HG03354 (cell line): Measurements from ENCODE around the gene SLC25A22.

Source experiments
- ATAC-seq: cut with Tn5 transposase; IDR thresholded peaks from one replicate; pipeline ENCODE4 v1.9.1; 2021; ENCODE audit warnings: mild to moderate bottlenecking; ENCODE audit not compliant: unreplicated experiment, poor library complexity, severe bottlenecking

SLC25A22 gene

GRCh38 chr11:763073-763463 is 35.0 kb downstream of the SLC25A22 start:
- no peak for ATAC-seq

- ATAC-seq = no peak
Measured at GRCh38 chr11:762421-763072, 35.5 kb downstream of the SLC25A22 start.

- ATAC-seq = no peak
Measured at GRCh38 chr11:761526-762108, 36.5 kb downstream of the SLC25A22 start.

GRCh38 chr11:760236-760635 is 37.8 kb downstream of the SLC25A22 start:
- no peak for ATAC-seq

GRCh38 chr11:749731-750130 is 48.4 kb downstream of the SLC25A22 start:
- ATAC-seq = no peak

GRCh38 chr11:748007-748359 is 50.1 kb downstream of the SLC25A22 start:
- peak; percentile 21 for ATAC-seq

- ATAC-seq = peak; percentile 89
Measured at GRCh38 chr11:747158-748006, 50.7 kb downstream of the SLC25A22 start, which contains the start of gene TALDO1. Gene TALDO1, plus strand, starts transcription at chr11:747464. Its CDS starts 18 bp downstream, at chr11:747482.

GRCh38 chr11:746289-747157 is 51.6 kb downstream of the SLC25A22 start:
- ATAC-seq = peak; percentile 20

GRCh38 chr11:745428-745827 is 52.7 kb downstream of the SLC25A22 start:
- no peak for ATAC-seq

- no peak for ATAC-seq
Measured at GRCh38 chr11:742571-743201, 55.4 kb downstream of the SLC25A22 start.

GRCh38 chr11:742156-742546 is 55.9 kb downstream of the SLC25A22 start:
- no peak for ATAC-seq
